GM18870 (cell line): Measurements from ENCODE around the gene GLYATL1B.

Experiments used
- ATAC-seq: cut with Tn5 transposase; IDR thresholded peaks from one replicate; pipeline ENCODE4 v1.9.1; 2021; ENCODE audit warnings: moderate library complexity; ENCODE audit not compliant: unreplicated experiment

The GLYATL1B gene

DNA sequence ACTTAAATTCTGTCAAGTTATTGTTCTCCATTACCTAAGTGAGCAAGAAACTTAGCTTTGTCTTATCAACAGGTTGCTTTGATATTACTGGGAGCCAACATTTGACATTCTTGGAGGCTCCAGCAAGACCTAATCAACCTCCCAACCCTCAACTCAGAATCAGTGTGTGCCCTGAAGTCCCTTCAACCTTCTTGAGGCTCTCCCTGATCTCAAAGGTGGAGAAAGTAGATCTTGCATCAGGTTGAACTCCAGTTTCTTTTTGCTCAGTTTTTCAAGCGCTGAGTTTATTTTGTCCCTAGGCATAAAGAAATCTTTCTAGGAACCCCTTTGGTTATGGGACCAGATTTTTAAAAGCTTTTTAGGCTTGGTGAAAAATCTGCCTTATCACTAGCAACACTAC, 58.0 kb downstream of the GLYATL1B start:
- no peak for ATAC-seq
